NT2/D1 (cell line): Measurements from ENCODE around the gene KCNC4.

Source experiments
- DNase-seq: peaks from one replicate; pipeline ENCODE4 v3.0.0-alpha.2; 2011; ENCODE audit warnings: low read depth, low spot score
- H3K27me3 ChIP-seq: 2 replicates; pipeline ENCODE4 v1.6.0; 2011; ENCODE audit warnings: mild to moderate bottlenecking; ENCODE audit not compliant: insufficient read length, insufficient read depth
- H3K36me3 ChIP-seq: 2 replicates; pipeline ENCODE4 v1.6.1; 2011; ENCODE audit warnings: mild to moderate bottlenecking, low read length, mixed read lengths; ENCODE audit not compliant: insufficient read depth, insufficient read length
- H3K4me1 ChIP-seq: 2 replicates; pipeline ENCODE4 v1.5.1; 2011; ENCODE audit not compliant: insufficient read depth, insufficient read length
- H3K4me3 ChIP-seq: 2 replicates; pipeline ENCODE4 v1.5.1; 2011; ENCODE audit warnings: low read depth; ENCODE audit not compliant: insufficient read length
- H3K9ac ChIP-seq: 2 replicates; pipeline ENCODE4 v1.6.0; 2011; ENCODE audit warnings: low read depth; ENCODE audit not compliant: insufficient read length
- H3K9me3 ChIP-seq: 2 replicates; pipeline ENCODE4 v1.5.1; 2011; ENCODE audit warnings: mild to moderate bottlenecking, low read length; ENCODE audit not compliant: insufficient read depth
- SUZ12 ChIP-seq: IDR thresholded peaks from 2 replicates; pipeline ENCODE4 v1.6.1; 2011; ENCODE audit not compliant: insufficient read length, insufficient read depth; ENCODE audit errors: extremely low read depth
- YY1 ChIP-seq: IDR thresholded peaks from 2 replicates; pipeline ENCODE4 v1.6.1; 2011; ENCODE audit not compliant: insufficient read length, insufficient read depth
- ZNF274 ChIP-seq: IDR thresholded peaks from 2 replicates; pipeline ENCODE4 v1.6.1; 2011; ENCODE audit warnings: mild to moderate bottlenecking, low read depth, low read length

Gene KCNC4

GRCh38 chr1:110189181-110189580, 20.9 kb upstream of the KCNC4 start:
- H3K4me3 ChIP-seq, result no peak overlapping the region
- H3K9me3 ChIP-seq, result no peaks in the 10 kb centered on the region
- no peak for DNase-seq
- TF ChIP-seq YY1, result no peak
- no peak for TF ChIP-seq ZNF274
- TF ChIP-seq SUZ12, result no peak
- H3K36me3 ChIP-seq, result no peaks in the 10 kb centered on the region
- no peaks in the 10 kb centered on the region for H3K27me3 ChIP-seq
- peaks cover 5% of the 10 kb centered on the region for H3K4me1 ChIP-seq
- H3K9ac ChIP-seq, result no peak overlapping the region

- no peak overlapping the region for H3K9ac ChIP-seq
- H3K36me3 ChIP-seq, result no peaks in the 10 kb centered on the region
- H3K9me3 ChIP-seq, result no peaks in the 10 kb centered on the region
- peaks cover 5% of the 10 kb centered on the region for H3K4me1 ChIP-seq
- H3K27me3 ChIP-seq, result no peaks in the 10 kb centered on the region
- H3K4me3 ChIP-seq, result no peak overlapping the region
- no peak for DNase-seq
- no peak for TF ChIP-seq ZNF274
- no peak for TF ChIP-seq YY1
- no peak for TF ChIP-seq SUZ12
These were observed 19.7 kb upstream of the KCNC4 start for GRCh38 chr1:110190282-110190929.

DNA sequence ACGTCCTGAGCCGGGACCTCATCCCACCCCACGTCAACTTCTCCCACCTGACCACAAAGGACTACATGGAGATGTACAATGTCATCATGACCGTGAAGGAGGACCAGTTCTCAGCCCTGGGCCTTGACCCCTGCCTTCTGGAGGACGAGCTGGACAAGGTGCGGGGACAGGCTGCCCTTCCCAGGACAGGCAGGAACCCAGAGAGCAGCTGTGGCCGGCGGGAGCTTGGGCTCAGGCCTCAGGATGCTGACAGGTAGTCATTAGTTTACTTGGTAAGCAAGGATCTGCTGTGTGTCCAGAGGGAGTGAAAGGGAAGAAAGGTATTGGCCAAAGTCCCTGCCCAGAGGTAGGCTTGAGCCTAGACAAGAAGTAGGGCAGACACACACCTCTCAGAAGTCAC, 17.6 kb upstream of the KCNC4 start:
- no peak for TF ChIP-seq YY1
- no peak for TF ChIP-seq ZNF274
- TF ChIP-seq SUZ12, result no peak
- Histone ChIP-seq H3K4me3 (no peak overlapping the region), H3K9ac (no peak overlapping the region), H3K4me1 (peaks cover 5% of the 10 kb centered on the region), H3K9me3 (no peaks in the 10 kb centered on the region), H3K27me3 (no peaks in the 10 kb centered on the region), H3K36me3 (no peaks in the 10 kb centered on the region)
- DNase-seq, result no peak

DNA sequence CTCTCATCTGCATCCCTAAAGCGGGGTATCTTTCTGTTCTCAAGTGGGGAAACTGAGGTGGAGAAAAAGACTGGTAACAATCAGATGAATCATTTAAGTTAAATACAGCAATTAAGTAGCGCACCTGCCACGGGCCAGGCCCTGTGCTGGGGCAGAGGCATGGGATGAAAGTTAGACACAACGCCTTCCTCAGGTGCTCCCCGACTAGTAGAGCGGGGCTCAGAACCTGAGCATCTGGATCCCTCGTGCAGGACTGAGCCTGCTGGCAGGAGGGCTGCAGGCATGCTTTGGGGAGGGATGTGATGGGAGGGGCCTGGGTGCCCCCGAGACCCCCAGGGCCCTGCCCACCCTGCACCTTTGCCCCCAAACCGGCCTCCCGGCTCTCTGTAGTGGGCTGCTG, 14.9 kb upstream of the KCNC4 start:
- Histone ChIP-seq H3K27me3 (no peaks in the 10 kb centered on the region), H3K9me3 (no peaks in the 10 kb centered on the region), H3K36me3 (no peaks in the 10 kb centered on the region), H3K4me3 (no peak overlapping the region), H3K4me1 (peaks cover 3% of the 10 kb centered on the region), H3K9ac (no peak overlapping the region)
- TF ChIP-seq YY1 (no peak), SUZ12 (no peak), ZNF274 (no peak)
- no peak for DNase-seq

DNA sequence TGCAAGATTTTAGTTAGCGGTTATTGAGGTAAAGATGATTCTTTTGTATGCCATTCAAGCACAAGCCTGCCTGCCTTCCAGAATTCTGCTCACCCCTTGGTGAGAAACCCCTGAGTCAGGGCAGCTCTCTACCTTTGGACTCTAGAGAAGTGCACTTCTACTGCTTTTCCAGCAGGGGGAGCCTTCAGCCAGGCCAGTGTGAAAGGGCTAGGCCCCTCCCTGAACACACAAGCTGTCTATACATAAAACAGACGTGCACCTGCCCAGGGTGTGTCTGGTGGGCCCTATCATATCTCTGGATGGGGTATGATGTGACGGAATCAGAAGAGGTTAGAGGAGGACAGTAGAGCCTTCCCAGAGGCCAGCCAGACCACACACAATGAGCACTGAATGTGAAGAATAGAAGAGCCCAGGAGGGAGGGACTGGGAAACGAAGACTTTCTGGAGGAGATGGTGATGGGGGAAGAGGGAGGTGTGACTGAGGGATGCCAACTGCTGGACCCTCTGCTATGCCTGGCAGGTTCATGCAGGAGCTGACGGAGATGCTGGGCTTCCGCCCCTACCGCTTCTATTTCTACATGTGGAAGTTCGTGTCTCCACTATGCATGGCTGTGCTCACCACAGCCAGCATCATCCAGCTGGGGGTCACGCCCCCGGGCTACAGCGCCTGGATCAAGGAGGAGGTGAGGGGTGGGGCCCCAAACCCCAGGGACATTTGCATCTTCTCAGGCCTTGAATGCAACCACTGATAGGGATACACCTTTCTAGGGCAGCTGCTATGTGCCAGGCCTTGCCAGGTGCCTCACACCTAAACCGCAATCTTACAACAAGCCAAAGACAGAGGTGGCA, 13.0 kb upstream of the KCNC4 start:
- H3K27me3 ChIP-seq, result no peaks in the 10 kb centered on the region
- peaks cover 13% of the 10 kb centered on the region for H3K4me1 ChIP-seq
- no peaks in the 10 kb centered on the region for H3K36me3 ChIP-seq
- no peak overlapping the region for H3K4me3 ChIP-seq
- no peak overlapping the region for H3K9ac ChIP-seq
- no peaks in the 10 kb centered on the region for H3K9me3 ChIP-seq
- DNase-seq, result peak; percentile 39
- TF ChIP-seq ZNF274 (no peak), YY1 (no peak), SUZ12 (no peak)

- no peak for DNase-seq
- Histone ChIP-seq H3K4me1 (peaks cover 13% of the 10 kb centered on the region), H3K9ac (no peak overlapping the region), H3K36me3 (no peaks in the 10 kb centered on the region), H3K9me3 (no peaks in the 10 kb centered on the region), H3K4me3 (no peak overlapping the region), H3K27me3 (no peaks in the 10 kb centered on the region)
- no peak for TF ChIP-seq YY1
- no peak for TF ChIP-seq SUZ12
- TF ChIP-seq ZNF274, result no peak
These were observed 12.0 kb upstream of the KCNC4 start for GRCh38 chr1:110197905-110198629.

GRCh38 chr1:110198746-110199145, 11.4 kb upstream of the KCNC4 start:
- no peaks in the 10 kb centered on the region for H3K27me3 ChIP-seq
- no peaks in the 10 kb centered on the region for H3K9me3 ChIP-seq
- DNase-seq, result no peak
- H3K4me1 ChIP-seq, result peaks cover 13% of the 10 kb centered on the region
- no peak overlapping the region for H3K9ac ChIP-seq
- H3K36me3 ChIP-seq, result no peaks in the 10 kb centered on the region
- no peak overlapping the region for H3K4me3 ChIP-seq
- no peak for TF ChIP-seq ZNF274
- no peak for TF ChIP-seq YY1
- TF ChIP-seq SUZ12, result no peak
